ENCODE results near the gene INTS1.

Gene INTS1

DNA sequence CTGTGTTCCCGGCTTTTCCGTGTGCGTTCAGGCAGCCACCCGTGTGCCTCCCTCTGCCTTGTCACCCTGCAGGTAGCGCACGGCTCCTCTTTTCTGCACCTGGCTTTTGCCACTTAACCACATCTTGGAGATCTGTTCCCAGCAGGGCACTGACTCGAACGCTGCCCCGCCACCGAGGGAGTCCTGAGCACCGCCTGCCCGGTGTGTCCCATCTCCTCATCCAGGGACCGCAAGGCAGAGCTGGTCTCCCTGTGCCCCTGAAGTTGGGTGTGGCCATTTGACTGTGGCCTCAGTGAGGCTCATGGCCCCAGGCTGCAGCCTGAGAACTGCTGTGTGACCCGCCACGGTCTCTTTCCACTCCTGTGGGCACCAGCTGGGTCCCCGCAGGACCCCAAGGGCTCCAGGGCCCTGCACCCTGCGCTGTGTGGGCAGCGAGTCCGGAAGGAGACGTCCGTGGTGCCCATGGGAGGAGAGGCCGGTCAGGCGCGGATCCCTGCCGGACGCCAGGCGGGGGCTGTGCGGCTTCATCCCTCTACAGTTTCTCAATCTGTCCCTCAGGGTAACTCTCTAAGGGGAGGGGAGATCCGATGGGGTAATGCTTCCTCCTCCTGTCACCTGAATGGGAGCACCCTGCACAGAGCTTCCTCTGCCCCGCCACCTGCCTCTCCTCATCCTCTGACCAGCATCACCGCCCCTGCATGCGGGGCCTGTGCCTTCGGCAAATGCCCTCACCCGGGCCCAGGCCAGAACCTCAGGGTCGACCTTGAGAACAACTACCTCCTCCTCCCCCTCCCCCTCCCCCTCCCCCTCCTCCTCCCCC lies 1.8 kb upstream of the INTS1 start:
- Histone ChIP-seq H3K27me3 (ENCODE audit: control insufficient read depth, low read length) (no peaks in the 10 kb centered on the region), H3K79me2 (ENCODE audit: control insufficient read depth, low read length) (peaks cover 45% of the 10 kb centered on the region), H3K4me2 (ENCODE audit: low read length) (peak overlapping the region; percentile 100), H3K9me3 (ENCODE audit: control insufficient read depth, insufficient read depth, low read length) (no peaks in the 10 kb centered on the region), H3K36me3 (ENCODE audit: control insufficient read depth, low read length) (peaks cover 34% of the 10 kb centered on the region), H4K20me1 (ENCODE audit: control insufficient read depth, insufficient read depth, low read depth, low read length) (peaks cover 25% of the 10 kb centered on the region; the same call in 1 of the 2 replicates), H3K27ac (ENCODE audit: low read depth, low read length) (peak overlapping the region; percentile 96), H3K9me2 (replicated peaks; ENCODE audit: control insufficient read depth, low read length) (no peaks in the 10 kb centered on the region), H3K4me3 (ENCODE audit: low read length) (peak overlapping the region; percentile 92), H3F3A (ENCODE audit: control insufficient read depth, insufficient read depth) (peaks cover 36% of the 10 kb centered on the region), H3K4me1 (ENCODE audit: control insufficient read depth, low read length) (peaks cover 77% of the 10 kb centered on the region)
- no peak for TF ChIP-seq EZH2phosphoT487 (IDR thresholded peaks at IDR 0.05; ENCODE audit: borderline replicate concordance, low read length)
- TF ChIP-seq, protein P1, sequence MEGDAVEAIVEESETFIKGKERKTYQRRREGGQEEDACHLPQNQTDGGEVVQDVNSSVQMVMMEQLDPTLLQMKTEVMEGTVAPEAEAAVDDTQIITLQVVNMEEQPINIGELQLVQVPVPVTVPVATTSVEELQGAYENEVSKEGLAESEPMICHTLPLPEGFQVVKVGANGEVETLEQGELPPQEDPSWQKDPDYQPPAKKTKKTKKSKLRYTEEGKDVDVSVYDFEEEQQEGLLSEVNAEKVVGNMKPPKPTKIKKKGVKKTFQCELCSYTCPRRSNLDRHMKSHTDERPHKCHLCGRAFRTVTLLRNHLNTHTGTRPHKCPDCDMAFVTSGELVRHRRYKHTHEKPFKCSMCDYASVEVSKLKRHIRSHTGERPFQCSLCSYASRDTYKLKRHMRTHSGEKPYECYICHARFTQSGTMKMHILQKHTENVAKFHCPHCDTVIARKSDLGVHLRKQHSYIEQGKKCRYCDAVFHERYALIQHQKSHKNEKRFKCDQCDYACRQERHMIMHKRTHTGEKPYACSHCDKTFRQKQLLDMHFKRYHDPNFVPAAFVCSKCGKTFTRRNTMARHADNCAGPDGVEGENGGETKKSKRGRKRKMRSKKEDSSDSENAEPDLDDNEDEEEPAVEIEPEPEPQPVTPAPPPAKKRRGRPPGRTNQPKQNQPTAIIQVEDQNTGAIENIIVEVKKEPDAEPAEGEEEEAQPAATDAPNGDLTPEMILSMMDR (IDR thresholded peaks at IDR 0.05; ENCODE audit: low read depth, low read length, poor library complexity, severe bottlenecking): peak; percentile 36

- H3K4me3 ChIP-seq (ENCODE audit: low read length): peak overlapping the region; percentile 92
- H3K27me3 ChIP-seq (ENCODE audit: control insufficient read depth, low read length): no peaks in the 10 kb centered on the region
- H3K9me3 ChIP-seq (ENCODE audit: control insufficient read depth, insufficient read depth, low read length): no peaks in the 10 kb centered on the region
- H3F3A ChIP-seq (ENCODE audit: control insufficient read depth, insufficient read depth): peaks cover 27% of the 10 kb centered on the region
- H3K4me1 ChIP-seq (ENCODE audit: control insufficient read depth, low read length): peaks cover 52% of the 10 kb centered on the region
- no peak overlapping the region for H3K27ac ChIP-seq (ENCODE audit: low read depth, low read length)
- H3K4me2 ChIP-seq (ENCODE audit: low read length): peak overlapping the region; percentile 100
- H3K36me3 ChIP-seq (ENCODE audit: control insufficient read depth, low read length): peaks cover 51% of the 10 kb centered on the region
- H3K79me2 ChIP-seq (ENCODE audit: control insufficient read depth, low read length): peaks cover 49% of the 10 kb centered on the region
- peaks cover 25% of the 10 kb centered on the region; the same call in 1 of the 2 replicates for H4K20me1 ChIP-seq (ENCODE audit: control insufficient read depth, insufficient read depth, low read depth, low read length)
- H3K9me2 ChIP-seq (replicated peaks; ENCODE audit: control insufficient read depth, low read length): no peaks in the 10 kb centered on the region
- TF ChIP-seq, protein P1 (IDR thresholded peaks at IDR 0.05; ENCODE audit: low read depth, low read length, poor library complexity, severe bottlenecking): no peak
- no peak for TF ChIP-seq EZH2phosphoT487 (IDR thresholded peaks at IDR 0.05; ENCODE audit: borderline replicate concordance, low read length)
These were observed 799 bp downstream of the INTS1 start for GRCh38 chr7:1503390-1503789.

DNA sequence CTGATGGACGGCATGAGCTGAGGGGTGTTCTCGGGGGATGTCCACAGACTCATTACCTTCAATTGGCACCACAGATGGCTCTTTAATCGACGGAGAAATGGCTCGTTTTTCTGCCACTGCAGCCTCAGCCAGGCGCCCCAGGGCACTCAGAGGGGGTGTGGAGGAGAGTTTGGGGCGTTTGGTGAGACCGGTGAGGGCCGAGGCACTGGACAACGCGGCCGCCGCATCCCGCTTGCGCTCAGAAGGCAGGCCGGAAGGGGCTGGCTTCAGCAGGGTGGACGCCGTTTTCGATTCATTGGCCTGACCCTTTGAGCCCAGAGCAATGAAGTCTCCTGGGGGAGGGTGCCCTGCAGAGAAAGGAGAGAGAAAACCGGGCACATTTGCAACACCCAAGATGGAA lies 1.3 kb downstream of the INTS1 start:
- Histone ChIP-seq H3K4me3 (ENCODE audit: low read length) (peak overlapping the region; percentile 92), H3K27ac (ENCODE audit: low read depth, low read length) (no peak overlapping the region), H3F3A (ENCODE audit: control insufficient read depth, insufficient read depth) (peaks cover 22% of the 10 kb centered on the region), H3K9me3 (ENCODE audit: control insufficient read depth, insufficient read depth, low read length) (no peaks in the 10 kb centered on the region), H3K4me1 (ENCODE audit: control insufficient read depth, low read length) (peaks cover 46% of the 10 kb centered on the region), H3K36me3 (ENCODE audit: control insufficient read depth, low read length) (peaks cover 57% of the 10 kb centered on the region), H3K27me3 (ENCODE audit: control insufficient read depth, low read length) (no peaks in the 10 kb centered on the region), H4K20me1 (ENCODE audit: control insufficient read depth, insufficient read depth, low read depth, low read length) (peaks cover 25% of the 10 kb centered on the region; the same call in 1 of the 2 replicates), H3K4me2 (ENCODE audit: low read length) (peak overlapping the region; percentile 100), H3K9me2 (replicated peaks; ENCODE audit: control insufficient read depth, low read length) (no peaks in the 10 kb centered on the region), H3K79me2 (ENCODE audit: control insufficient read depth, low read length) (peaks cover 49% of the 10 kb centered on the region)
- TF ChIP-seq, protein P1 (IDR thresholded peaks at IDR 0.05; ENCODE audit: low read depth, low read length, poor library complexity, severe bottlenecking): no peak
- no peak for TF ChIP-seq EZH2phosphoT487 (IDR thresholded peaks at IDR 0.05; ENCODE audit: borderline replicate concordance, low read length)
